ENCODE measurements around the gene RER1. TPM values are rescaled to one million over a fixed set of nuclear protein-coding genes. Genes with fewer than 3 reads are reported as not detected.

RER1 gene
- total RNA-seq, 1 donor from 2014 or later, result 197 TPM

DNA sequence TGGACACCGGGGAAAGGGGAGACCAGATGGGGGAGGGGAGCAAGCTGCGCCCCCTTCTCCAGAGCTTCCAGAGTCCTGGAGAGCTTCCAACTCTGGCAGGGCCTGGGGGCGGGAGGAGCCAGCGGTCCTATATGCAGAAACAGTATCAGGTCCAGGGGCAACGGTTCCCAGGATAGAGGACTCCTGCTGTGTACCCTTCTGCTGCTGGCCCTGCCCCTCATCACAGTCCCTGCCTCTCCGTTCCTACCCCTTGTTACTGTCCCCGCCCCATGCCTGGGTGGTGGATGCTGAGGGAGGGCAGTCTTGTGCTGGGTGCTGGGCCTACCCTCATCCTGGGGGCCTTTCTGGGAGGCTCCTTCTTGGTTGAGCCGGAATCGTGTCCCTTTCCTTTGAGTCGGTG, 39.9 kb downstream of the RER1 start:
- Histone ChIP-seq H2AFZ (ENCODE audit: low read depth, low read length) (no peak overlapping the region), H3K36me3 (ENCODE audit: insufficient read depth, low read length) (no peaks in the 10 kb centered on the region), H3K27me3 (ENCODE audit: insufficient read depth, low read length) (peaks cover 16% of the 10 kb centered on the region), H3K79me2 (ENCODE audit: insufficient read depth, low read length) (no peaks in the 10 kb centered on the region), H3K4me3 (ENCODE audit: insufficient read depth, low read depth, low read length) (no peak overlapping the region), H3K9me3 (ENCODE audit: insufficient read depth, low read depth, low read length) (no peaks in the 10 kb centered on the region), H4K20me1 (ENCODE audit: insufficient read depth, low read length) (no peaks in the 10 kb centered on the region), H3K4me1 (ENCODE audit: insufficient read depth, low read length) (no peaks in the 10 kb centered on the region), H3K9ac (ENCODE audit: low read length) (no peak overlapping the region), H3K4me2 (ENCODE audit: low read length) (no peak overlapping the region), H3K27ac (ENCODE audit: low read depth, low read length) (no peak overlapping the region)
- Mint-ChIP-seq H3K27me3 (ENCODE audit: low read depth, unreplicated experiment) (peaks cover 18% of the 10 kb centered on the region), H3K36me3 (ENCODE audit: low read depth, unreplicated experiment) (no peaks in the 10 kb centered on the region), H3K9me3 (ENCODE audit: unreplicated experiment) (peaks cover 4% of the 10 kb centered on the region), H3K4me1 (ENCODE audit: low read depth, unreplicated experiment) (no peaks in the 10 kb centered on the region), H3K4me3 (ENCODE audit: unreplicated experiment) (no peak overlapping the region), H3K27ac (ENCODE audit: unreplicated experiment) (no peak overlapping the region)
- TF ChIP-seq, protein P1, sequence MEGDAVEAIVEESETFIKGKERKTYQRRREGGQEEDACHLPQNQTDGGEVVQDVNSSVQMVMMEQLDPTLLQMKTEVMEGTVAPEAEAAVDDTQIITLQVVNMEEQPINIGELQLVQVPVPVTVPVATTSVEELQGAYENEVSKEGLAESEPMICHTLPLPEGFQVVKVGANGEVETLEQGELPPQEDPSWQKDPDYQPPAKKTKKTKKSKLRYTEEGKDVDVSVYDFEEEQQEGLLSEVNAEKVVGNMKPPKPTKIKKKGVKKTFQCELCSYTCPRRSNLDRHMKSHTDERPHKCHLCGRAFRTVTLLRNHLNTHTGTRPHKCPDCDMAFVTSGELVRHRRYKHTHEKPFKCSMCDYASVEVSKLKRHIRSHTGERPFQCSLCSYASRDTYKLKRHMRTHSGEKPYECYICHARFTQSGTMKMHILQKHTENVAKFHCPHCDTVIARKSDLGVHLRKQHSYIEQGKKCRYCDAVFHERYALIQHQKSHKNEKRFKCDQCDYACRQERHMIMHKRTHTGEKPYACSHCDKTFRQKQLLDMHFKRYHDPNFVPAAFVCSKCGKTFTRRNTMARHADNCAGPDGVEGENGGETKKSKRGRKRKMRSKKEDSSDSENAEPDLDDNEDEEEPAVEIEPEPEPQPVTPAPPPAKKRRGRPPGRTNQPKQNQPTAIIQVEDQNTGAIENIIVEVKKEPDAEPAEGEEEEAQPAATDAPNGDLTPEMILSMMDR (IDR thresholded peaks at IDR 0.05; ENCODE audit: insufficient read depth, low read depth, low read length), result no peak
- no peak for TF ChIP-seq EZH2 (IDR thresholded peaks at IDR 0.05; ENCODE audit: insufficient read depth, low read length)
- DNase-seq (ENCODE audit: low read depth), result no peak
- FAIRE-seq, result no peak

GRCh38 chr1:2432441-2432844, 40.8 kb downstream of the RER1 start:
- Histone ChIP-seq H3K79me2 (ENCODE audit: insufficient read depth, low read length) (no peaks in the 10 kb centered on the region), H3K27ac (ENCODE audit: low read depth, low read length) (no peak overlapping the region), H3K4me3 (ENCODE audit: insufficient read depth, low read depth, low read length) (no peak overlapping the region), H3K4me2 (ENCODE audit: low read length) (no peak overlapping the region), H2AFZ (ENCODE audit: low read depth, low read length) (no peak overlapping the region), H3K9ac (ENCODE audit: low read length) (no peak overlapping the region), H3K36me3 (ENCODE audit: insufficient read depth, low read length) (no peaks in the 10 kb centered on the region), H3K4me1 (ENCODE audit: insufficient read depth, low read length) (no peaks in the 10 kb centered on the region), H4K20me1 (ENCODE audit: insufficient read depth, low read length) (no peaks in the 10 kb centered on the region), H3K9me3 (ENCODE audit: insufficient read depth, low read depth, low read length) (no peaks in the 10 kb centered on the region), H3K27me3 (ENCODE audit: insufficient read depth, low read length) (peaks cover 15% of the 10 kb centered on the region)
- Mint-ChIP-seq H3K36me3 (ENCODE audit: low read depth, unreplicated experiment) (no peaks in the 10 kb centered on the region), H3K4me3 (ENCODE audit: unreplicated experiment) (no peak overlapping the region), H3K4me1 (ENCODE audit: low read depth, unreplicated experiment) (no peaks in the 10 kb centered on the region), H3K9me3 (ENCODE audit: unreplicated experiment) (peaks cover 4% of the 10 kb centered on the region), H3K27me3 (ENCODE audit: low read depth, unreplicated experiment) (peaks cover 21% of the 10 kb centered on the region), H3K27ac (ENCODE audit: unreplicated experiment) (no peak overlapping the region)
- TF ChIP-seq EZH2 (IDR thresholded peaks at IDR 0.05; ENCODE audit: insufficient read depth, low read length), result no peak
- TF ChIP-seq, protein P1 (IDR thresholded peaks at IDR 0.05; ENCODE audit: insufficient read depth, low read depth, low read length), result no peak
- DNase-seq (ENCODE audit: low read depth), result no peak
- no peak for FAIRE-seq

DNA sequence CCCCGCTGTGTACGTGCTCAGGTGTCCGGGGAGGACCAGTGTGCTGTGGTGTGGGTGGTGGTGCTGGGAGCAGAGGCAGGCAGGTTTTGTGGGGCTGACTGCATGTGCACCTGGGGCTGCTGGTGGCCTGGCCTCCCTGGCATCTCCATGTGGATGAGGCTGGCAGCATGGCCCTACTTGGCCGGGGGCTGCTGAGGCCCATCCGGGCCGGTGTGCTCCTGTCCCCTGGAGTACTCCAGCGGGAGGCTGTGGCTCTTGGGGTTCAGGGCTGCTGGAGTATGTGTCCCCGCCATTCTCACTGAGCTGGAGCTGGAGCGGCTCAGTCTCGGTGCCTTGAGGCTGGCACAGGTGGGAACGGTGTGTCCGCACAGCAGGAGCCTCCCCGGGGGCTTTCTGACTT, 41.6 kb downstream of the RER1 start:
- peaks cover 28% of the 10 kb centered on the region for H3K27me3 Mint-ChIP-seq (ENCODE audit: low read depth, unreplicated experiment)
- no peaks in the 10 kb centered on the region for H3K4me1 Mint-ChIP-seq (ENCODE audit: low read depth, unreplicated experiment)
- Histone ChIP-seq H3K27ac (ENCODE audit: low read depth, low read length) (no peak overlapping the region), H3K27me3 (ENCODE audit: insufficient read depth, low read length) (peaks cover 15% of the 10 kb centered on the region), H3K79me2 (ENCODE audit: insufficient read depth, low read length) (no peaks in the 10 kb centered on the region), H3K4me1 (ENCODE audit: insufficient read depth, low read length) (no peaks in the 10 kb centered on the region), H2AFZ (ENCODE audit: low read depth, low read length) (no peak overlapping the region), H3K4me3 (ENCODE audit: insufficient read depth, low read depth, low read length) (no peak overlapping the region), H3K4me2 (ENCODE audit: low read length) (no peak overlapping the region), H3K9ac (ENCODE audit: low read length) (no peak overlapping the region), H4K20me1 (ENCODE audit: insufficient read depth, low read length) (no peaks in the 10 kb centered on the region), H3K9me3 (ENCODE audit: insufficient read depth, low read depth, low read length) (no peaks in the 10 kb centered on the region), H3K36me3 (ENCODE audit: insufficient read depth, low read length) (no peaks in the 10 kb centered on the region)
- no peaks in the 10 kb centered on the region for H3K36me3 Mint-ChIP-seq (ENCODE audit: low read depth, unreplicated experiment)
- no peak overlapping the region for H3K4me3 Mint-ChIP-seq (ENCODE audit: unreplicated experiment)
- DNase-seq (ENCODE audit: low read depth) (no peak), FAIRE-seq (no peak)
- no peak overlapping the region for H3K27ac Mint-ChIP-seq (ENCODE audit: unreplicated experiment)
- peaks cover 4% of the 10 kb centered on the region for H3K9me3 Mint-ChIP-seq (ENCODE audit: unreplicated experiment)
- TF ChIP-seq, protein P1 (IDR thresholded peaks at IDR 0.05; ENCODE audit: insufficient read depth, low read depth, low read length), result no peak
- TF ChIP-seq EZH2 (IDR thresholded peaks at IDR 0.05; ENCODE audit: insufficient read depth, low read length), result peak; percentile 37
